Activated CD4-positive, alpha-beta T cell treated with anti-CD3 and anti-CD28 coated beads, Interleukin-2, amount 50 U/mL, for 48 hours (primary cell): ENCODE data around the gene PDPK1.
A peak's percentile ranks its signal among the peaks of the same experiment; 100 is the strongest.
"Not testable (repeated sequence)": the region's sequence is repeated elsewhere in the genome, so short reads cannot be mapped to it uniquely, and the experiment has no call there.

Experiments
- DNase-seq, 2 experiments: peaks; one replicate each; pipeline ENCODE4 v3.0.0-alpha.2; 2020

Gene PDPK1

DNA sequence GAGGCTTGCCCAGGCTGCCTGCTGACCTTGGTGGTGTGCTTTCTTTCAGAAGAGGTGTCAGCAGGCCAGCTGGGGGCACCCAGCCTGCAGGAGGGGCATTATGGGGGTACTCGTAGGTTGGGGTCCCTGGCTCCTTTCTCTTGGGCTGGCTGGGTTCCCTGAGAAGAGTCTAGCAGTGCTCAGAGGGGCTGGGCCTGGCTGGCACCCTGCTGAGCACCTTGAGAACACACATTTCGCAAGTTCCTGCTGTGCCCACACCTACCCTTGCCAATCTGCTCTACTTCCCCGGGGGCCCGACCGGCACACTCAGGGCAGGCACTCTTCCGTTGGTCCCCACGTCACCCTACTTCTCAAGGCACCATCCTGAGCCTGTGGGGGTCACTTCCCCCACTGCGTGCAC is 11.7 kb upstream of the PDPK1 start:
- DNase-seq, result no peak

DNA sequence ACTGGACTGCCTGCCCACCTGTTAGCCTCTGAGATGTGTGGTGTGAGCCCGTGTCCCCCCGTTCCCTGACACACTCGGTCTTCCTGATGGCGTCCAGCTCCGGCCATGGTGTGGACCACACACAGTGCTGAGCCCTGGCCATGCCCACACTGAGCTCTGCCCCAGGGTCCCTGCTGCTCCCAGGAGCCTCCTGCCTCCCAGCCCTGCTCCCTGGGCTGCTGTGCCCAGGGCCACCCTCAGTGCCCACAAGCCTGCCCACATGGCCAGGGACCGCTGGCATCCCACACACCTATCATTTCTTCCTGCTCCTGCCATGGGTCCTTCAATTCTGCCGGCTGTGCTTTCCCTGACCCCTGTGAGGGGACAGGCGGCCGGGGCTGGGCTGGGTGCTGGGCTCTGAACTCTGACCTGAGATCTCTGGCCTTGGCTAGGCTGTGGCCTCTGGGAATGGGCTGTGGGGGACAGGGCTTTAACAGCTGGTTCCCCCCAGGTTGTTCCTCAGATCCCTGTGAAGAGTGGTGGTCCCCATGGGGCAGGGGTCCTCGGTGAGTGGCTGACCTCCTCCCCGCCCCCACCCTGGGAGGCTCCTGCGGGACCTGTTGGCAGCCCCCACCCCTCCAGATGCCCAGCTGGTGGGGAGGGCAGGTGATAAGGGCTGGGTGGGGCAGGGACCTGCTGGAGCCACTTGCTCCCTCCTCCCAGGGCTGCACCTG is 10.6 kb upstream of the PDPK1 start:
- no peak for DNase-seq

DNA sequence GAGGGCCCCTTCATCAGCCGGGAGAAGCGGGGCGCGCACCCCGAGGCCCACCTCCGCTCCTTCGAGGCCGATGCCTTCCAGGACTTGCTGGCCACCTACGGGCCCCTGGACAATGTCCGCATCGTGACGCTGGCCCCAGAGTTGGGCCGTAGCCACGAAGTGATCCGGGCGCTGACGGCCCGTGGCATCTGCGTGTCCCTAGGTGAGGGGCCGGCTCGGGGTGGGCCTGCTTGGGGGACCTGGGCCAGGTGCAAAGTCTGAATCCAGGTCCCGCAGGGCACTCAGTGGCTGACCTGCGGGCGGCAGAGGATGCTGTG is 10.1 kb upstream of the PDPK1 start:
- DNase-seq, result no peak

- DNase-seq, result no peak
Observed at GRCh38 chr16:2528161-2529060, 9.4 kb upstream of the PDPK1 start.

DNA sequence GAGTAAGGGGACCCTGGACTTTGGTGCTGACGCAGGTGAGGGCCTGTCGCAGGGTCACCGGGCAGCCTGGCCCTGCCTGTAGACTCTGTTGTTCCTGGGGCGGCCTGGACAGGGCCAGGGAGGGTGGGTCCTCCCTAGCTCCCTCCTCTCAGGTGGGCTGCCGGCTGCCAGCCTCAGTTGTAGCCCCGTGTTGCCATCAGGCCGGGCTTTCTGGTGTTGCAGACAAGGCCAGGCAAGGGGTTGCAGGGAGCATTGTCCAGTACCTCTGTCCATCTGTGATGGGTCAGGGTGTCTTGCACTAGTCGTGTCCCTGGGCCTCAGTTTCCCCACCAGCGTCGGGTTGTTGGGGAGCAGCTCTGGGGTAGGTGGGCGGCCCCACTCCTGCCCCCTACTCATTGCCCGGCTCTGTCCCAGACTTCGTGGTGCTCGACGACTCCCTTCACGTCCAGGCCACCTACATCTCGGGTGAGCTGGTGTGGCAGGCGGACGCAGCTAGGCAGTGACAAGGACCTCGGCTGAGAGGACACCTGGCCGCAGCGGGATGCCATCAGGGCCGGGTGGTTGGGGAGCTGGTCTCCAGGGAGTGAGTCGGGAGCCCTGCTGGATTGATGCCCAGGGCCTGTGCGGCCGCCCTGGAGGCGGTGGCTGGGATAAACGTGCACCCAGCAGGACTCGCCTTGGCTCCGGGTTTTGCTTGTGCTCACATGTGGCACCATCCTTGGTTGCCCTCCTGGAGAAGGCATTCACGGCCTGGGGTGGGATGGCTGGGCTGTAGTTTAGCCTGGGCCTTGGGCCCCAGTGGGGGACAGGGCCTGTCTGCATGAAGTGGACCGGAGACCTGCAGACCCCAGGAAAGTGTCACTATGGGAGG is 8.5 kb upstream of the PDPK1 start:
- DNase-seq, result no peak

DNA sequence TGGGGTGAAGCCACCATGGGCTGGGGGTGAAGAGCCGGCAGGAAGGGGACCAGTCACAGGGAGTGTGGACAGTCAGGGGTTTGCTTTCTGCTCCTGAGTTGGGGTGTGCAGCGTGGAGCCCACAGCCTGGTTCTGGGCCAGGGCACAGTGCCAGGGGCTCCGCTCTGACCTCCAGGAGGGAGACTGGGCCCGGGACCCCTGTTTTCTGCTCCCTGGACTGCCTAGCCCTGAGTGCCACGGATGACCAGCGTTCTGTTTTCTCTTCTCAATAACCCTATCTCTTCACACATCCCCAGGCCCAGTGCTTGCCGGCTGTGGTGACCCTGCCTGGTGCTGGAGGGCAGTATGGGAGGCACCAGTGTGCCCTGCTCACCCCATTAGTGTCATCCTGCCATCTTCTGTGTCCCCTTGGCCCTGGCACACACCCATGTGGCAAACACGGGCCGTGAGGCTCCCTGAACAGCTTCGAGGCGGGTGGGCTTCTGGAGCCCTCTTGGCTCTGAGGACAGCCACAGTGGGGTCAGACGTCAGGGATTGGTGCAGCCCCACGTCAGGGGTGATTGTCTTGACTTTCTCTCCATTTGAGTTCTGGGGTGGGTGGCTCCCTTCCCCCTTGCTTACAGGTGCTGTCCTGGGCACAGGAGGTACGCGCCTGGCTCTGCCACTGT is 7.7 kb upstream of the PDPK1 start:
- DNase-seq, result no peak

GRCh38 chr16:2530629-2531318 is 7.0 kb upstream of the PDPK1 start:
- no peak for DNase-seq

GRCh38 chr16:2531371-2531695 is 6.5 kb upstream of the PDPK1 start, which contains the start of gene CEMP1:
TSS of gene CEMP1 (minus strand) at chr16:2531408. CDS start at chr16:2531073, 335 bp downstream.
- no peak for DNase-seq

DNA sequence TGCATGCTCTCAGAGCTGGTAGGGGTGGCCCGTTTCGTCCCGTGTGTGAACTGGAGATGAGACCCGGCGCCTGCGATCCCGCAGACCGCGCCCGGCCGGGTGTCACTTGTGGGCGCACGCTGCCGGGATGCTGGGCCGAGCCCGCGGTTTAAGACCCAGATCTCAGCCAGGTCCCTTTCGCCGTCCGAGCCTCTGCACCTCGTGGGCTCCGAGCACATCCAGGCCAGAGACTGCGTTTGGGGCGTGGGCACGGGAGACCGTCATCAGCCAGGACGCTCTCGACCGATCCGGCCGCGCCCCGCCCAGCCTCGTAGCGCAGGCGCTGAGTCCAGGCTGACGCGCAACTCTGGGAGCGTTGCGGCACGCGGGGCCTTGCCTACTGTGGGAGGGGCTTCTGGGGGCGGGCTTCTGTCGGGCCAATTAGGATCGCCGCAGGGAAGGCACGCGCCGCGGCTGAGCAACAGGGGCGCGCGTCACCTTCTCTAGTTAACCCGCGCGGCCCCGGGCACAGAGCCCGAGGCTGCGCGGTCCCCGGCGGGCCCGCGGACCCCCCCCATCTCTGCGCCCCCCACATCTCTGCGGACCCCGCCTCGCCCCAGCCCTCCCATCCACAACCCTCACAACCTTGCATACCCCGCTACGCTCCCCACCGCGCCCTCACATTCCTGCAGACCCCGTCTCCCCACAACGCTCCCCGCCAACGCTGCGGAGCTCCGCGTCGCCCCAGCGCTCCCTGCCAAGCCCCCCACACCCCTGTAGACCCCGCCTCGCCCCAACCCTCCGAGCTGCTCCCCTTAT is 5.9 kb upstream of the PDPK1 start:
- peak; percentile 98 to 99 for DNase-seq

DNA sequence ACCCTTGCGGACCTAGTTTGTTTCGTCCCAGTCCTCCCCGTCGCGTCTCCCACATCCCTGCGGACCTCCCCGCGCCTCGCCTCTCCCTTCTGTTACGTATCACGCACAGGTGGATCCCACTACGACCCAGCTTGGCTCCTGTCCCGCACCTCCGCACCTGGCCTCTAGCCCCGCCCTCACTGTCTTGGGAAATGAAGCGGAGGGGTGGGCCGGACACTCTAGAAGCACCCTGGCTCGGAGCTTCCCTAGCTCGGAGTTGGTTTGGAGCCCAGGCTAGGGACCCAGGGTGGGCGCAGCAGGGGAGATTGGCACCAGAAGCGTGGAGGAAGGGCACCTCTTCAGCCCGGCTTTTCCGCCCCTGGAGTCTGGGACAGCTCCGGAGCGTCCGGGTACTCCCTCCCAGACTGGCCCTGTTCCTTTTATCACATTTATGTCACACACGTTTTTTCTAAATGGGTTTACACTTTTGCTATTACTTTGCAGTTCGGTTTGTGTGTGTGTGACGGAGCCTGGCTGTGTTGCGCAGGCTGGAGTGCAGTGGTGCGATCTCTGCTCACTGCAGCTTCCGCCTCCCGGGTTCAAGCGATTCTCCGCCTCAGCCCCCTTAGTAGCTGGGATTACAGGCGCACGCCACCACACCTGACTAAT is 5.2 kb upstream of the PDPK1 start:
- peak; percentile 66 to 75 for DNase-seq

GRCh38 chr16:2533142-2533755 is 4.6 kb upstream of the PDPK1 start:
- not testable (repeated sequence) for DNase-seq

DNA sequence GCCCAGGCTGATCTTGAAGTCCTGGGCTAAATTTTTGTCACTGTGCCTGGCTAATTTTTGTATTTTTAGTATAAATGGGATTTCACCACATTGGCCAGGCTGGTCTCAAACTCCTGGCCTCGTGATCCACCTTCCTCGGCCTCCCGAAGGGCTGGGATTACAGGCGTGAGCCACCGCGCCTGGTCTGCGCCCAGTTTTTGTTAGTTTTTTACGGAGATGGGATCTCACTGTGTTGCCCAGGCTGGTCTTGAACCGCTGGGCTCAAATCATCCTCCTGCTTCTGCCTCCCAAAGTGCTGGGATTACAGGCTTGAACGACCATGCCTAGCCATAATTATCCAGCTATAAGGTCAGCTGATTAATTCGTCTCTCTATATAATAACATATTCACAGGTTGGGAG is 3.9 kb upstream of the PDPK1 start:
- DNase-seq, result no peak

- DNase-seq, result not testable (repeated sequence)
Observed at GRCh38 chr16:2534335-2534734, 3.5 kb upstream of the PDPK1 start.

GRCh38 chr16:2535625-2536013 is 2.2 kb upstream of the PDPK1 start:
- no peak for DNase-seq

- not testable (repeated sequence) for DNase-seq
Observed at GRCh38 chr16:2539192-2539844, 1.5 kb downstream of the PDPK1 start.

GRCh38 chr16:2539845-2540458 is 2.1 kb downstream of the PDPK1 start:
- peak; percentile 52 to 60 for DNase-seq

DNA sequence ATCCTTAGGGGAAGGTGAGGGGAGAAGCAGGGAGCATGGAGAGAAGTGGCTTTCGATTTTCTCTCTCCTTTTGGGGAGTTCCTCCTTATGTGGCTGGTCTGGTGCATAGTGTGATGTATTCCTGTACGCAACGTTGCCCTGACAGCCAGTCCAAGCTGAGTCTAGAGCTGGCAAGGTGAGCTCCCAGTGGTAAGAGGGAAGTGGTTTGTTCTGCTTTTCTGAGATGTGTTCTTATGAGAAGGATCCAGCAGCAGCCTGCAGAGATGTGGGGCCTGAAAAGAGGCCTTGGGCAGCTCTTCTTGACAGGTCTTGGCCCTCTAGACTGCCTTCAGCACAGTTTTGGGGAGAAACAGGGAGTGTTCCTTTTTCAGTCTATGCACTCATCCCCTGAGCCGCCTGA is 3.1 kb downstream of the PDPK1 start:
- not testable (repeated sequence) for DNase-seq

DNA sequence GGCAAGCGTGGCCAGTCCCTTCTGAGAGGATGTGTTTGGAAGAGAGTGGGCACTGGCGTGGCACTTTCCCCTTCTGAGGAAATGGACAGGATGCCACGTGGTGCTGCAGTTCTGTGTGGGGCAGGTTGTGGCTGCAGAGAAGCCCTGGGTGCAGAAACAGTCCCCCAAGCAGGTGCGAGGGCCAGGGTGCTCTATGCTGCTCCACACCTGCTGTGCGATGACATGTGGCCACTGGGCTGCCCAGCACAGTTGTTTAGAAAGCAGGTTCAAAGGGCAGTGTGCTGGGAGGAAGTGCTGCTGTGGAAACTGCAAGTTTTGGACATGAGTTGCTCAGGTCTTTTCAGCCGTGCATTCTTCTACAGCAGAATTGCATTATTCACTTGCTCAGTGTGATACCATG is 3.6 kb downstream of the PDPK1 start:
- DNase-seq, result not testable (repeated sequence)

- not testable (repeated sequence) for DNase-seq
Observed at GRCh38 chr16:2543771-2544170, 6.0 kb downstream of the PDPK1 start.
